K562 (cell line): ENCODE results near the gene PPP1CA. TPM values are rescaled to one million over a fixed set of nuclear protein-coding genes. Genes with fewer than 3 reads are reported as not detected.

Source experiments
- ATAC-seq: fragments of 200-7000 bp; cut with Tn5 transposase; 3 replicates; pipeline ENCODE4 v1.9.1; 2020; ENCODE audit warnings: moderate library complexity
- BruUV-seq: library from RNA; stranded (reverse); fragments of 400-500 nt; replicated peaks from 2 replicates; lab custom pipeline; 2021; lab: Mats Ljungman, UMichigan
- CTCF ChIA-PET: fragments of 300-600 bp; formaldehyde crosslinking; extraction: SDS; loops from one replicate; lab custom pipeline; 2021; ENCODE audit warnings: low intra/inter-chr PET ratio; lab: Yijun Ruan, JAX
- POLR2A ChIA-PET: fragments of 300-600, 350-650 bp; sonication (Branson Sonifier 250); formaldehyde crosslinking; extraction: SDS; loops from one replicate; lab custom pipeline; 2021; ENCODE audit warnings: antibody characterized with exemption, inconsistent platforms; lab: Yijun Ruan, JAX
- DNase-seq, 4 experiments: peaks; one replicate each; pipeline versions ENCODE4 v3.0.0 to v3.0.0-alpha.2; 2011 to 2018; ENCODE audit warnings: low spot score in 3 of 4, mixed read lengths in 3 of 4; ENCODE audit errors: extremely low read depth in 1 of 4
- FAIRE-seq: peaks from 2 replicates; lab custom pipeline; 2011; peaks lifted over from hg19 to GRCh38; lab: Jason Lieb, UNC
- H2AFZ ChIP-seq: 2 replicates; pipeline ENCODE4 v1.6.0; 2011; ENCODE audit warnings: low read depth, low read length, control low read depth, inconsistent platforms
- H3K27ac ChIP-seq: fragments of 200-600 bp; 3 replicates; pipeline ENCODE4 v1.8.0; 2011; ENCODE audit warnings: low read depth, mild to moderate bottlenecking, control low read depth, inconsistent platforms, low read length, moderate library complexity, mixed read lengths; ENCODE audit errors: extremely low read depth
- H3K27me3 ChIP-seq, 2 experiments: fragments of 300-600 bp in 1 of 2; 2 replicates in 1 of 2; 3 replicates in 1 of 2; pipeline versions ENCODE4 v1.6.0 to v1.8.0; 2011; ENCODE audit warnings: inconsistent platforms in 2 of 2, low read length in 2 of 2, mild to moderate bottlenecking in 1 of 2, mixed read lengths in 1 of 2, moderate library complexity in 1 of 2; ENCODE audit not compliant: control insufficient read depth in 2 of 2, insufficient read depth in 2 of 2
- H3K36me3 ChIP-seq: fragments of 300-600 bp; 3 replicates; pipeline ENCODE4 v1.8.0; 2011; ENCODE audit warnings: mild to moderate bottlenecking, low read length, inconsistent platforms; ENCODE audit not compliant: control insufficient read depth, insufficient read depth
- H3K4me1 ChIP-seq, 2 experiments: fragments of 200-600 bp in 1 of 2; replicated peaks in 1 of 2; 2 replicates in 1 of 2; 3 replicates in 1 of 2; pipeline versions ENCODE4 v1.5.1 to v1.8.0; 2011; ENCODE audit warnings: inconsistent platforms in 2 of 2, low read length in 2 of 2, mild to moderate bottlenecking in 1 of 2, mixed read lengths in 1 of 2, moderate library complexity in 1 of 2; ENCODE audit not compliant: control insufficient read depth in 2 of 2, insufficient read depth in 2 of 2
- H3K4me2 ChIP-seq: 2 replicates; pipeline ENCODE4 v1.6.1; 2011; ENCODE audit warnings: low read length, control low read depth, inconsistent platforms, mixed read lengths; ENCODE audit not compliant: insufficient read depth
- H3K4me3 ChIP-seq: fragments of 200-600 bp; sonication (generic), shearing (Covaris generic); 2 replicates; pipeline ENCODE4 v1.5.1; 2016; ENCODE audit warnings: control low read depth, inconsistent platforms
- H3K79me2 ChIP-seq: fragments of 200-600 bp; 3 replicates; pipeline ENCODE4 v1.8.0; 2011; ENCODE audit warnings: low read length, inconsistent platforms; ENCODE audit not compliant: control insufficient read depth, insufficient read depth
- H3K9ac ChIP-seq, 2 experiments: 2 replicates each; pipeline versions ENCODE4 v1.6.0 to v1.6.1; 2011; ENCODE audit warnings: low read depth in 2 of 2, low read length in 2 of 2, control low read depth in 1 of 2, inconsistent platforms in 1 of 2, mild to moderate bottlenecking in 1 of 2, mixed read lengths in 1 of 2; ENCODE audit not compliant: insufficient read depth in 1 of 2
- H3K9me1 ChIP-seq: one replicate; pipeline ENCODE4 v1.6.0; 2011; ENCODE audit warnings: inconsistent platforms, mild to moderate bottlenecking, low read length, moderate library complexity; ENCODE audit not compliant: control insufficient read depth, insufficient read depth
- H3K9me3 ChIP-seq: replicated peaks from 2 replicates; pipeline ENCODE4 v1.5.1; 2011; ENCODE audit warnings: low read depth, low read length, inconsistent platforms; ENCODE audit not compliant: control insufficient read depth, insufficient read depth
- H4K20me1 ChIP-seq: replicated peaks from 2 replicates; pipeline ENCODE4 v1.6.1; 2011; ENCODE audit warnings: low read length, inconsistent platforms, mixed read lengths; ENCODE audit not compliant: control insufficient read depth, insufficient read depth
- CBX5 ChIP-seq: IDR thresholded peaks from 2 replicates; pipeline ENCODE4 v1.6.1; 2014; ENCODE audit warnings: low read depth, borderline replicate concordance
- HNRNPL ChIP-seq: fragments of 200-400 bp; formaldehyde crosslinking; IDR thresholded peaks from 2 replicates; pipeline ENCODE4 v1.6.1; 2017; ENCODE audit warnings: low read depth, mild to moderate bottlenecking, low read length
- PATZ1 ChIP-seq: fragments of 250-450 bp; sonication (Bioruptor Pico); IDR thresholded peaks from 2 replicates; pipeline ENCODE4 v1.5.0; 2020; ENCODE audit warnings: mild to moderate bottlenecking, borderline replicate concordance
- PBX2 ChIP-seq, 2 experiments: IDR thresholded peaks in 1 of 2; conservative IDR thresholded peaks in 1 of 2; 2 replicates each; pipeline ENCODE4 v1.6.1; 2016; ENCODE audit warnings: low read depth in 2 of 2, mild to moderate bottlenecking in 1 of 2, missing compliant biosample characterization in 1 of 2, missing genetic modification characterization in 1 of 2, moderate library complexity in 1 of 2
- SNAPC5 ChIP-seq: fragments of 250-450 bp; sonication (Bioruptor Pico); IDR thresholded peaks from 2 replicates; pipeline ENCODE4 v1.8.0; 2021; ENCODE audit warnings: moderate library complexity, mild to moderate bottlenecking, inconsistent platforms
- TAL1 ChIP-seq: fragments of 450-650 bp; IDR thresholded peaks from 2 replicates; pipeline ENCODE4 v1.6.1; 2016; ENCODE audit warnings: mild to moderate bottlenecking
- USF1 ChIP-seq: sonication (generic); formaldehyde crosslinking; IDR thresholded peaks from 2 replicates; pipeline ENCODE4 v1.9.0; 2022; ENCODE audit warnings: mild to moderate bottlenecking, missing genetic modification reagents
- ZNF41 ChIP-seq: fragments of 250-450 bp; sonication (Bioruptor Pico); conservative IDR thresholded peaks from 2 replicates; pipeline ENCODE4 v1.4.0; 2020; ENCODE audit warnings: mild to moderate bottlenecking
- WGBS: fragments of 100-300 bp; shearing (Covaris generic); methylation state at CpG from one replicate; pipeline ENCODE4 v1.1.6; 2016; ENCODE audit warnings: low coverage, mixed read lengths; ENCODE audit not compliant: insufficient coverage; ENCODE audit errors: missing lambda C conversion rate; 5-methylcytosine and 5-hydroxymethylcytosine counted together
- in situ Hi-C: fragments of 300-500 bp; cut with MboI; formaldehyde crosslinking; loops from 4 replicates; pipeline ENCODE4 v1.15.0; 2018; ENCODE audit warnings: inconsistent platforms, mixed read lengths
- intact Hi-C: fragments of 100-400 bp; cut with micrococcal nuclease; formaldehyde crosslinking; loops from 2 replicates; pipeline ENCODE4 v1.14.2; 2022
- polyA plus RNA-seq, 8 experiments: library from polyadenylated mRNA; depleted of rRNA in 4 of 8; stranded (reverse) in 5 of 8; unstranded in 3 of 8; fragments of >200 nt; fragmentation: Nextera tagmentation in 2 of 8; fragmentation: Illumina TruSeq in 1 of 8; extraction: Ambion mirVana in 2 of 8; extraction: Trizol in 1 of 8; gene quantifications; 2 replicates each; pipeline versions ENCODE4 v1.2.1 to v1.2.3, GENCODE V29; 2011 to 2014; ENCODE audit warnings: inconsistent platforms in 1 of 8, missing spikeins in 1 of 8
- total RNA-seq, 7 experiments: library from RNA; depleted of rRNA in 6 of 7; stranded (reverse); fragments of >200 nt in 6 of 7; fragmentation: Illumina TruSeq in 2 of 7; extraction: Trizol in 2 of 7; gene quantifications; 2 replicates each; pipeline versions ENCODE4 v1.2.1 to v1.2.3, GENCODE V29; 2011 to 2021; ENCODE audit warnings: low replicate concordance in 1 of 7

PPP1CA gene
- total and polyA plus RNA-seq, 9 of the 15 experiments (the other 6 are each of a cell fraction or from before 2014, with no cell fraction given), result 18.2 to 242 (median 188) TPM

- Histone ChIP-seq H3K4me2 (no peak overlapping the region; the same call in 1 of the 2 replicates), H3K4me3 (no peak overlapping the region), H3K9ac (peak overlapping the region; percentile 29 to 73; a peak in 3 of 4 replicates), H3K27me3 (no peaks in the 10 kb centered on the region)
- ATAC-seq (no peak), DNase-seq (no peak)
- in situ Hi-C loops, result no loop called here
- TSS peak; percentile 57 for BruUV-seq
- POLR2A ChIA-PET, result interaction anchor here (0.6 to 2.1 kb wide), 5 partner anchors 8 to 781 kb away, joined by 3 to 10 read pairs (median 4); partner anchors contain the start of genes PPP1CA and RPS6KB2
- TF ChIP-seq ZNF41 (CRISPR knock-in tag) (no peak), CBX5 (no peak), SNAPC5 (CRISPR knock-in tag) (no peak), USF1 (CRISPR knock-in tag) (0 out of 2 replicates have a peak, but pooled peaks have one; percentile 21), HNRNPL (0 out of 2 replicates have a peak, but pooled peaks have one; percentile 1), PBX2 (CRISPR knock-in tag; IDR thresholded peaks at IDR 0.05; ENCODE audit: low read depth) (no peak), PBX2 (tag; conservative IDR thresholded peaks at IDR 0.05; ENCODE audit: low read depth) (no peak), TAL1 (no peak), PATZ1 (CRISPR knock-in tag) (no peak)
- TF ChIP-seq, all 486 proteins: peak for 2
- no peaks in the 10 kb centered on the region for H4K20me1 ChIP-seq
- H3K79me2 ChIP-seq, result peaks cover 8% of the 10 kb centered on the region; the same call in 1 of the 3 replicates
- FAIRE-seq, result no peak
- H3K4me1 ChIP-seq, result peaks cover 6 to 73% of the 10 kb centered on the region in 2 experiments
- H3K27ac ChIP-seq, result no peak overlapping the region
- CTCF ChIA-PET, result no interaction called here
- H3K9me1 ChIP-seq, result no peaks in the 10 kb centered on the region
- 90% methylated on average over 19 of the region's 21 CpGs for whole genome bisulfite sequencing
- no peaks in the 10 kb centered on the region for H3K36me3 ChIP-seq
- H3K9me3 ChIP-seq, result no peaks in the 10 kb centered on the region
- H2AFZ ChIP-seq, result no peak overlapping the region
- intact Hi-C loops, result loop anchor here (5.0 kb wide), 1 partner anchor 48 kb away; the partner anchor contains the start of gene TMEM134
Measured at GRCh38 chr11:67419325-67420049, 17.8 kb upstream of the PPP1CA start.
